ENCODE measurements around the gene TRA2A.

DNA sequence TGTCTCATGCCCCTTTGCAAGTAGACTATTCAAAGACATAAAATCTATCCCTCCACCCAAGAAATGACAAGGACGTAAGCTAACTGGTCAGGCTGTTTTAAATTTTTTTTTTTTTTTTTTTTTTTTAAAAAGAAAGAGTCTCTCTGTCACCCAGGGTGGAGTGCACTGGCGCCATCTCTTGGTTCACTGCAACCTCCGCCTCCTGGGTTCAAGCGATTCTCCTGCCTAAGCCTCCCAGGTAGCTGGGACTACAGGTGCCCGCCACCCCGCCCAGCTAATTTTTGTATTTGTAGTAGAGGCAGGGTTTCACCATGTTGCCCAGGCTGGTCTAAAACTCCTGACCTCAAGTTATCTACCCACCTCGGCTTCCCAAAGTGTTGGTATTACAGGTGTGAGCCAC lies 11.2 kb downstream of the TRA2A start:
- TF ChIP-seq, protein P1, sequence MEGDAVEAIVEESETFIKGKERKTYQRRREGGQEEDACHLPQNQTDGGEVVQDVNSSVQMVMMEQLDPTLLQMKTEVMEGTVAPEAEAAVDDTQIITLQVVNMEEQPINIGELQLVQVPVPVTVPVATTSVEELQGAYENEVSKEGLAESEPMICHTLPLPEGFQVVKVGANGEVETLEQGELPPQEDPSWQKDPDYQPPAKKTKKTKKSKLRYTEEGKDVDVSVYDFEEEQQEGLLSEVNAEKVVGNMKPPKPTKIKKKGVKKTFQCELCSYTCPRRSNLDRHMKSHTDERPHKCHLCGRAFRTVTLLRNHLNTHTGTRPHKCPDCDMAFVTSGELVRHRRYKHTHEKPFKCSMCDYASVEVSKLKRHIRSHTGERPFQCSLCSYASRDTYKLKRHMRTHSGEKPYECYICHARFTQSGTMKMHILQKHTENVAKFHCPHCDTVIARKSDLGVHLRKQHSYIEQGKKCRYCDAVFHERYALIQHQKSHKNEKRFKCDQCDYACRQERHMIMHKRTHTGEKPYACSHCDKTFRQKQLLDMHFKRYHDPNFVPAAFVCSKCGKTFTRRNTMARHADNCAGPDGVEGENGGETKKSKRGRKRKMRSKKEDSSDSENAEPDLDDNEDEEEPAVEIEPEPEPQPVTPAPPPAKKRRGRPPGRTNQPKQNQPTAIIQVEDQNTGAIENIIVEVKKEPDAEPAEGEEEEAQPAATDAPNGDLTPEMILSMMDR (IDR thresholded peaks at IDR 0.05; ENCODE audit: extremely low read depth in 1 of 2, insufficient read depth in 1 of 2, low read depth in 1 of 2, low read length in 2 of 2) = peak in 1 of 2 donors; percentile 7
- TF ChIP-seq POLR2A (IDR thresholded peaks at IDR 0.05; ENCODE audit: low read depth, low read length) (no peak), GATA2 (IDR thresholded peaks at IDR 0.05; ENCODE audit: insufficient read depth, insufficient read length, low read depth, low read length) (no peak)
